ENCODE data around the gene PAEP. TPM values are rescaled to one million over a fixed set of nuclear protein-coding genes. Genes with fewer than 3 reads are reported as not detected.

PAEP gene
- total RNA-seq, 1 experiment from 2014 or later: not detected

GRCh38 chr9:135604437-135605237 lies 43.1 kb downstream of the PAEP start:
- H3K9me3 Mint-ChIP-seq (ENCODE audit: unreplicated experiment): peaks cover under 1% of the 10 kb centered on the region
- no peaks in the 10 kb centered on the region for H3K36me3 ChIP-seq (ENCODE audit: control insufficient read depth, insufficient read depth, low read length)
- no peak overlapping the region for H3K4me3 ChIP-seq (ENCODE audit: low read depth, low read length)
- no peaks in the 10 kb centered on the region for H3K27me3 ChIP-seq (replicated peaks; ENCODE audit: control insufficient read depth, insufficient read depth, low read length)
- DNase-seq: no peak
- no peaks in the 10 kb centered on the region for H3K4me1 Mint-ChIP-seq (ENCODE audit: low read depth, unreplicated experiment)
- intact Hi-C loops (cut with micrococcal nuclease; ENCODE audit: unreplicated experiment): loop anchor here (1.0 to 5.0 kb wide), 2 partner anchors 78 to 94 kb away; no protein-coding TSS in a partner anchor
- TF ChIP-seq CTCF (IDR thresholded peaks at IDR 0.05; ENCODE audit: insufficient read depth in 1 of 2, low read depth in 1 of 2, low read length in 1 of 2, severe bottlenecking in 1 of 2, unreplicated experiment in 1 of 2): no peak
- no peaks in the 10 kb centered on the region for H3K36me3 Mint-ChIP-seq (ENCODE audit: insufficient read depth, unreplicated experiment)
- no peak overlapping the region for H3K27ac Mint-ChIP-seq (ENCODE audit: unreplicated experiment)
- H3K4me1 ChIP-seq: no peaks in the 10 kb centered on the region
- H3K9me3 ChIP-seq: no peaks in the 10 kb centered on the region; the same call in 1 of the 2 replicates
- CTCF ChIA-PET: no interaction called here
- BruUV-seq (replicated peaks): no TSS peak
- H3K27me3 Mint-ChIP-seq (ENCODE audit: insufficient read depth, unreplicated experiment): no peaks in the 10 kb centered on the region
- POLR2A ChIA-PET: no interaction called here
- no peak overlapping the region for H3K4me3 Mint-ChIP-seq (ENCODE audit: unreplicated experiment)

DNA sequence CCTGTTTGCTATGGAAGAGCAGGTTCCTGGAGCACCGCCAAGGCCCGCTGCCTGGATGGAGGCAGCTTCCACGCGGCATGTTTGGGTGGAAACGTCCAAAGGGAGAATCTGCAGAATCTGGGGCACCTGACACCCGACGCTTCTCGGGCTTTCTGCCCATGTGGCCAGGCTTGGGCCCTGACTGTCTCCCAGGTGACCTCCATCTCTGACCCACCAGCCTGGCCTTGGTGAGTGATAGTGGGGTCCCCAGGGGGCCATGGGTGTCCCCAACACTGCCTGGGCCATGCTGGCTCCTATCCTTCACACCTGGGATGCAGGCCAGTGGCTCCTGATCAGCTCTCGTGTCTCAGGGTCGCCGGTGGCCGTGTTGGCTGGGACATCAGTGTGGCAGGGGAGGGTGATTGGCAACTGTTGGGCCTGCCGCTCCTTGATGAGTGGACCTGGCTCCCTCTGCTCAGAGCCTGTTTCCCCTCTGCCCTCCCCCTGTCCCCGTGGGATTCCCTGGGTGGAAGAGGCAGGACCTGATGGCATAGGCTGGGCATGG lies 43.8 kb downstream of the PAEP start:
- TF ChIP-seq CTCF (IDR thresholded peaks at IDR 0.05; ENCODE audit: insufficient read depth in 1 of 2, low read depth in 1 of 2, low read length in 1 of 2, severe bottlenecking in 1 of 2, unreplicated experiment in 1 of 2): no peak
- no peaks in the 10 kb centered on the region for H3K36me3 Mint-ChIP-seq (ENCODE audit: insufficient read depth, unreplicated experiment)
- peaks cover 7% of the 10 kb centered on the region for H3K27me3 Mint-ChIP-seq (ENCODE audit: insufficient read depth, unreplicated experiment)
- intact Hi-C loops (cut with micrococcal nuclease; ENCODE audit: unreplicated experiment): no loop called here
- DNase-seq: no peak
- peaks cover 8% of the 10 kb centered on the region for H3K9me3 Mint-ChIP-seq (ENCODE audit: unreplicated experiment)
- no peak overlapping the region for H3K27ac Mint-ChIP-seq (ENCODE audit: unreplicated experiment)
- POLR2A ChIA-PET: no interaction called here
- no peaks in the 10 kb centered on the region for H3K4me1 ChIP-seq
- no peak overlapping the region for H3K4me3 ChIP-seq (ENCODE audit: low read depth, low read length)
- no peaks in the 10 kb centered on the region for H3K27me3 ChIP-seq (replicated peaks; ENCODE audit: control insufficient read depth, insufficient read depth, low read length)
- H3K4me3 Mint-ChIP-seq (ENCODE audit: unreplicated experiment): no peak overlapping the region
- no peaks in the 10 kb centered on the region; the same call in 1 of the 2 replicates for H3K9me3 ChIP-seq
- no peaks in the 10 kb centered on the region for H3K36me3 ChIP-seq (ENCODE audit: control insufficient read depth, insufficient read depth, low read length)
- H3K4me1 Mint-ChIP-seq (ENCODE audit: low read depth, unreplicated experiment): no peaks in the 10 kb centered on the region
- CTCF ChIA-PET: interaction anchor here (1.5 kb wide), 1 partner anchor 8 kb away, joined by 4 read pairs; no protein-coding TSS in a partner anchor
- BruUV-seq (replicated peaks): no TSS peak

DNA sequence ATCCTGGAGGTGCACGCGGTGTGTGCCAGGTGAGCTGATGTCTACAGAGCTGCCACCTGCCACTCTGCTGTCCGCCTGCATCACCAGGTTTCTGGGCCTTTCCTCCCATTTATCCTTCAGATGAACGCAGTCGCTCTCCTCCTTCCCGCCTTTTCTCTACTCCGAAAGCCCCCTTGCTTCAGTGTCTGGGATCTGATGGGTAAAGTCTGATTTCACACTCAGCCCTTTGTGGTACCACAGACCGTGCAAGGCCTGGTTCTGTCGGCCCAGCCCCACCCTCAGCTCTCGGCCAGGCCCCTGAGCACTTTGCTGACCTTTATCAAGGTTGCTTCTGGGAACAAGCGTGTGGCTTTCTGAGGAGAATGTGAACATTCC lies 45.3 kb downstream of the PAEP start:
- Mint-ChIP-seq H3K4me1 (ENCODE audit: low read depth, unreplicated experiment) (no peaks in the 10 kb centered on the region), H3K36me3 (ENCODE audit: insufficient read depth, unreplicated experiment) (no peaks in the 10 kb centered on the region), H3K27me3 (ENCODE audit: insufficient read depth, unreplicated experiment) (peaks cover 9% of the 10 kb centered on the region), H3K9me3 (ENCODE audit: unreplicated experiment) (peaks cover 10% of the 10 kb centered on the region), H3K4me3 (ENCODE audit: unreplicated experiment) (no peak overlapping the region), H3K27ac (ENCODE audit: unreplicated experiment) (no peak overlapping the region)
- Histone ChIP-seq H3K36me3 (ENCODE audit: control insufficient read depth, insufficient read depth, low read length) (no peaks in the 10 kb centered on the region), H3K27me3 (replicated peaks; ENCODE audit: control insufficient read depth, insufficient read depth, low read length) (no peaks in the 10 kb centered on the region), H3K4me3 (ENCODE audit: low read depth, low read length) (no peak overlapping the region), H3K4me1 (no peaks in the 10 kb centered on the region), H3K9me3 (no peaks in the 10 kb centered on the region)
- no peak for DNase-seq
- ChIA-PET CTCF (interaction anchor here (0.5 to 0.8 kb wide), 2 partner anchors 55 to 96 kb away, joined by 3 to 9 read pairs; no protein-coding TSS in a partner anchor), POLR2A (no interaction called here)
- no peak for TF ChIP-seq CTCF (IDR thresholded peaks at IDR 0.05; ENCODE audit: insufficient read depth in 1 of 2, low read depth in 1 of 2, low read length in 1 of 2, severe bottlenecking in 1 of 2, unreplicated experiment in 1 of 2)
- intact Hi-C loops (cut with micrococcal nuclease; ENCODE audit: unreplicated experiment): no loop called here
- BruUV-seq (replicated peaks): no TSS peak

All from Caco-2 (cell line).